AG09309 (cell line): ENCODE results near the gene PHYH.

ENCODE experiments used
- DNase-seq: peaks from one replicate; pipeline ENCODE4 v3.0.0-alpha.2; 2010; ENCODE audit warnings: low read depth
- H3K4me3 ChIP-seq: 2 replicates; pipeline ENCODE4 v1.5.1; 2011; ENCODE audit warnings: mild to moderate bottlenecking, low read depth, low read length, moderate library complexity; ENCODE audit not compliant: control insufficient read depth
- CTCF ChIP-seq: IDR thresholded peaks from 2 replicates; pipeline ENCODE4 v1.5.1; 2011; ENCODE audit warnings: mild to moderate bottlenecking, low read depth, low read length, inconsistent platforms; ENCODE audit not compliant: insufficient read depth, control insufficient read depth; ENCODE audit errors: missing control alignments

Gene PHYH

GRCh38 chr10:13340626-13341376 is 40.9 kb upstream of the PHYH start:
- no peak overlapping the region for H3K4me3 ChIP-seq
- no peak for DNase-seq
- no peak for TF ChIP-seq CTCF

- DNase-seq: no peak
- H3K4me3 ChIP-seq: no peak overlapping the region
- no peak for TF ChIP-seq CTCF
Observed at GRCh38 chr10:13340068-13340467, 40.2 kb upstream of the PHYH start.

GRCh38 chr10:13338390-13339110 is 38.7 kb upstream of the PHYH start:
- H3K4me3 ChIP-seq: peak overlapping the region; percentile 13
- no peak for TF ChIP-seq CTCF
- peak; percentile 61 for DNase-seq

- no peak overlapping the region for H3K4me3 ChIP-seq
- no peak for TF ChIP-seq CTCF
- DNase-seq: no peak
Observed at GRCh38 chr10:13337827-13338196, 37.9 kb upstream of the PHYH start.

- TF ChIP-seq CTCF: no peak
- no peak for DNase-seq
- H3K4me3 ChIP-seq: no peak overlapping the region
Observed at GRCh38 chr10:13337128-13337826, 37.4 kb upstream of the PHYH start.

- no peak overlapping the region for H3K4me3 ChIP-seq
- DNase-seq: no peak
- no peak for TF ChIP-seq CTCF
Observed at GRCh38 chr10:13335881-13336280, 36.0 kb upstream of the PHYH start.
